Liver (tissue), 9 donors: ENCODE data around the gene KIF5A. TPM values are rescaled to one million over a fixed set of nuclear protein-coding genes. Genes with fewer than 3 reads are reported as not detected.

Source experiments
- DNase-seq: peaks from one replicate; pipeline ENCODE4 v3.0.0-alpha.2; 2017; ENCODE audit warnings: low spot score
- H3K27ac ChIP-seq, 2 donors: one replicate each; pipeline ENCODE4 v1.7.0; 2013; ENCODE audit warnings: inconsistent platforms in 2 of 2, low read length in 2 of 2, control low read depth in 1 of 2, low read depth in 1 of 2, mild to moderate bottlenecking in 1 of 2
- H3K27me3 ChIP-seq, 4 donors: one replicate each; pipeline versions ENCODE4 v1.6.1 to v1.7.0; 2013; ENCODE audit warnings: low read length in 3 of 4, inconsistent platforms in 1 of 4, mild to moderate bottlenecking in 1 of 4, moderate library complexity in 1 of 4; ENCODE audit not compliant: control insufficient read depth in 4 of 4, insufficient read depth in 4 of 4
- H3K36me3 ChIP-seq, 4 donors: one replicate each; pipeline versions ENCODE4 v1.6.1 to v1.7.0; 2013; ENCODE audit warnings: low read length in 3 of 4, mild to moderate bottlenecking in 3 of 4, low read depth in 1 of 4, moderate library complexity in 1 of 4; ENCODE audit not compliant: control insufficient read depth in 4 of 4, insufficient read depth in 3 of 4
- H3K4me1 ChIP-seq, 4 donors: one replicate each; pipeline versions ENCODE4 v1.6.1 to v1.7.0; 2013; ENCODE audit warnings: low read length in 3 of 4, mild to moderate bottlenecking in 3 of 4, moderate library complexity in 1 of 4; ENCODE audit not compliant: control insufficient read depth in 4 of 4, insufficient read depth in 4 of 4
- H3K4me3 ChIP-seq, 3 donors: one replicate each; pipeline versions ENCODE4 v1.6.1 to v1.7.0; 2013; ENCODE audit warnings: low read length in 3 of 3, control low read depth in 1 of 3, low read depth in 1 of 3, mild to moderate bottlenecking in 1 of 3
- H3K9ac ChIP-seq, 2 donors: one replicate each; pipeline ENCODE4 v1.7.0; 2013; ENCODE audit warnings: low read length in 2 of 2, mild to moderate bottlenecking in 2 of 2, moderate library complexity in 2 of 2, control low read depth in 1 of 2, low read depth in 1 of 2
- H3K9me3 ChIP-seq, 4 donors: one replicate each; pipeline versions ENCODE4 v1.6.1 to v1.7.0; 2013; ENCODE audit warnings: low read length in 3 of 4; ENCODE audit not compliant: control insufficient read depth in 4 of 4
- EGR1 ChIP-seq, 2 donors: IDR thresholded peaks; 2 replicates each; pipeline ENCODE4 v1.6.1; 2016 to 2018; ENCODE audit warnings: antibody characterized with exemption in 2 of 2, low read depth in 2 of 2
- FOXA1 ChIP-seq: IDR thresholded peaks from 2 replicates; pipeline ENCODE4 v1.6.1; 2016; ENCODE audit warnings: antibody characterized with exemption
- FOXA2 ChIP-seq: IDR thresholded peaks from 2 replicates; pipeline ENCODE4 v1.6.1; 2016; ENCODE audit warnings: antibody characterized with exemption
- GABPA ChIP-seq, 2 donors: IDR thresholded peaks in 1 of 2; conservative IDR thresholded peaks in 1 of 2; 2 replicates each; pipeline ENCODE4 v1.6.1; 2016; ENCODE audit warnings: antibody characterized with exemption in 2 of 2, mild to moderate bottlenecking in 1 of 2, moderate library complexity in 1 of 2
- HNF4A ChIP-seq, 2 donors: conservative IDR thresholded peaks; 2 replicates each; pipeline ENCODE4 v1.6.1; 2016; ENCODE audit warnings: antibody characterized with exemption in 2 of 2, mild to moderate bottlenecking in 2 of 2
- HNF4G ChIP-seq: IDR thresholded peaks from 2 replicates; pipeline ENCODE4 v1.6.1; 2016; ENCODE audit warnings: antibody characterized with exemption
- JUND ChIP-seq, 2 donors: IDR thresholded peaks; 2 replicates each; pipeline ENCODE4 v1.6.1; 2016; ENCODE audit warnings: antibody characterized with exemption in 2 of 2
- NR2F2 ChIP-seq: IDR thresholded peaks from 2 replicates; pipeline ENCODE4 v1.6.1; 2016; ENCODE audit warnings: antibody characterized with exemption
- RAD21 ChIP-seq, 2 donors: IDR thresholded peaks; 2 replicates each; pipeline ENCODE4 v1.6.1; 2016; ENCODE audit warnings: antibody characterized with exemption in 2 of 2, mild to moderate bottlenecking in 2 of 2
- SP1 ChIP-seq: IDR thresholded peaks from 2 replicates; pipeline ENCODE4 v1.6.1; 2018; ENCODE audit warnings: antibody characterized with exemption, mild to moderate bottlenecking
- TAF1 ChIP-seq: conservative IDR thresholded peaks from 2 replicates; pipeline ENCODE4 v1.6.1; 2016; ENCODE audit warnings: antibody characterized with exemption, mild to moderate bottlenecking
- YY1 ChIP-seq: IDR thresholded peaks from 2 replicates; pipeline ENCODE4 v1.6.1; 2016; ENCODE audit warnings: antibody characterized with exemption, mild to moderate bottlenecking
- WGBS: extraction: QIAGEN DNeasy Blood & Tissue Kit; methylation state at CpG from one replicate; pipeline ENCODE4 v1.1.7; 2013; 5-methylcytosine and 5-hydroxymethylcytosine counted together
- polyA plus RNA-seq, 2 donors: library from polyadenylated mRNA; stranded (reverse) in 1 of 2; unstranded in 1 of 2; fragments of 200-250 nt in 1 of 2; fragments of >200 nt in 1 of 2; fragmentation: Nextera tagmentation in 1 of 2; extraction: Ambion mirVana in 1 of 2; gene quantifications; one replicate each; pipeline versions ENCODE4 v1.2.1 to v1.2.3, GENCODE V29; 2013 to 2015
- total RNA-seq, 2 donors: library from RNA; depleted of rRNA; stranded (reverse); fragments of >200 nt; gene quantifications; one replicate each; pipeline ENCODE4 v1.2.3, GENCODE V29; 2014
- TF ChIP-seq, protein P1 (sequence below): IDR thresholded peaks from 2 replicates; pipeline ENCODE4 v1.6.1; 2016; ENCODE audit warnings: antibody characterized with exemption, mild to moderate bottlenecking
- TF ChIP-seq, protein P2 (sequence below): fragments of 150-350 bp; IDR thresholded peaks from 2 replicates; pipeline ENCODE4 v1.5.1; 2017; ENCODE audit warnings: improper control_type of control experiment, low read depth, low read length; ENCODE audit not compliant: missing input control
- TF ChIP-seq, protein P3 (sequence below): IDR thresholded peaks from 2 replicates; pipeline ENCODE4 v1.6.1; 2016; ENCODE audit warnings: antibody characterized with exemption
- TF ChIP-seq, protein P4 (sequence below): IDR thresholded peaks from 2 replicates; pipeline ENCODE4 v1.6.1; 2016; ENCODE audit warnings: antibody characterized with exemption
- TF ChIP-seq, protein P5 (sequence below): IDR thresholded peaks from 2 replicates; pipeline ENCODE4 v1.6.1; 2016; ENCODE audit warnings: antibody characterized with exemption
- donor health status: healthy.
- donor health status: healthy.
- donor health status: healthy.
- donor health status: healthy.
- donor health status: healthy.

Gene KIF5A
- total and polyA plus RNA-seq, 4 donors = 0.01 to 0.42 TPM; not detected in 2

DNA sequence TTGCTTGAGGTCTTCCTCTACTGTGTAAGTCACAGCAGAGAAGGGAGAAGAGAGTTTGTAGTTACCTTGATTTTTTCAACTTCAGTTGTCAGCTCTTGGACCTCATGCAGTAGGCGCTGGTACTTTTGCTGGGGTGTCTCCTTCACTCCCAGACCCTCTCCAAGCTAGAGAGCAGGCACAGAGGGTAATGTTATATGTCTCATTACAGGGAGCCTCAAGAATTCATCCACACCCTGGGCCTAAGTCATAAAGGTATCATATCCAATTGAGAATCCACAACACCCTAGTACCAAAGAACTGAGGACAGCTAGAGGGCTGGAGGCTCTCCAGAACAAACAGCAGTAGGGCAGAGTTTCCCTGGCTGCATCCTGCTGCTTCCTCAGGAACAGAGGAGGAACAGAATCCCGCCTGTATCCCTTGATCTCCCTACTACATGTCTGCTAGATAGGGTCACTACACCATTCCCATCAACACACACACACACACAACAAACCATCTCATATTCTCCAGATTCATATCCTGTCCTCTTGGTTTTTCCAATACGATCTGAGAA is 14.8 kb upstream of the KIF5A start:
- H3K36me3 ChIP-seq = peaks cover 7 to 47% (median 35%) of the 10 kb centered on the region in 4 donors
- H3K4me1 ChIP-seq = no peaks in the 10 kb centered on the region
- 88% methylated on average over 3 of the region's 3 CpGs for WGBS
- H3K4me3 ChIP-seq = no peak overlapping the region
- H3K9ac ChIP-seq = no peak overlapping the region
- TF ChIP-seq, protein P1, sequence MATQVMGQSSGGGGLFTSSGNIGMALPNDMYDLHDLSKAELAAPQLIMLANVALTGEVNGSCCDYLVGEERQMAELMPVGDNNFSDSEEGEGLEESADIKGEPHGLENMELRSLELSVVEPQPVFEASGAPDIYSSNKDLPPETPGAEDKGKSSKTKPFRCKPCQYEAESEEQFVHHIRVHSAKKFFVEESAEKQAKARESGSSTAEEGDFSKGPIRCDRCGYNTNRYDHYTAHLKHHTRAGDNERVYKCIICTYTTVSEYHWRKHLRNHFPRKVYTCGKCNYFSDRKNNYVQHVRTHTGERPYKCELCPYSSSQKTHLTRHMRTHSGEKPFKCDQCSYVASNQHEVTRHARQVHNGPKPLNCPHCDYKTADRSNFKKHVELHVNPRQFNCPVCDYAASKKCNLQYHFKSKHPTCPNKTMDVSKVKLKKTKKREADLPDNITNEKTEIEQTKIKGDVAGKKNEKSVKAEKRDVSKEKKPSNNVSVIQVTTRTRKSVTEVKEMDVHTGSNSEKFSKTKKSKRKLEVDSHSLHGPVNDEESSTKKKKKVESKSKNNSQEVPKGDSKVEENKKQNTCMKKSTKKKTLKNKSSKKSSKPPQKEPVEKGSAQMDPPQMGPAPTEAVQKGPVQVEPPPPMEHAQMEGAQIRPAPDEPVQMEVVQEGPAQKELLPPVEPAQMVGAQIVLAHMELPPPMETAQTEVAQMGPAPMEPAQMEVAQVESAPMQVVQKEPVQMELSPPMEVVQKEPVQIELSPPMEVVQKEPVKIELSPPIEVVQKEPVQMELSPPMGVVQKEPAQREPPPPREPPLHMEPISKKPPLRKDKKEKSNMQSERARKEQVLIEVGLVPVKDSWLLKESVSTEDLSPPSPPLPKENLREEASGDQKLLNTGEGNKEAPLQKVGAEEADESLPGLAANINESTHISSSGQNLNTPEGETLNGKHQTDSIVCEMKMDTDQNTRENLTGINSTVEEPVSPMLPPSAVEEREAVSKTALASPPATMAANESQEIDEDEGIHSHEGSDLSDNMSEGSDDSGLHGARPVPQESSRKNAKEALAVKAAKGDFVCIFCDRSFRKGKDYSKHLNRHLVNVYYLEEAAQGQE = no peak
- no peak for TF ChIP-seq JUND (IDR thresholded peaks at IDR 0.05)
- TF ChIP-seq GABPA (IDR thresholded peaks at IDR 0.05 in 1 of 2, conservative IDR thresholded peaks at IDR 0.05 in 1 of 2) = no peak
- TF ChIP-seq TAF1 = no peak
- TF ChIP-seq, protein P2, sequence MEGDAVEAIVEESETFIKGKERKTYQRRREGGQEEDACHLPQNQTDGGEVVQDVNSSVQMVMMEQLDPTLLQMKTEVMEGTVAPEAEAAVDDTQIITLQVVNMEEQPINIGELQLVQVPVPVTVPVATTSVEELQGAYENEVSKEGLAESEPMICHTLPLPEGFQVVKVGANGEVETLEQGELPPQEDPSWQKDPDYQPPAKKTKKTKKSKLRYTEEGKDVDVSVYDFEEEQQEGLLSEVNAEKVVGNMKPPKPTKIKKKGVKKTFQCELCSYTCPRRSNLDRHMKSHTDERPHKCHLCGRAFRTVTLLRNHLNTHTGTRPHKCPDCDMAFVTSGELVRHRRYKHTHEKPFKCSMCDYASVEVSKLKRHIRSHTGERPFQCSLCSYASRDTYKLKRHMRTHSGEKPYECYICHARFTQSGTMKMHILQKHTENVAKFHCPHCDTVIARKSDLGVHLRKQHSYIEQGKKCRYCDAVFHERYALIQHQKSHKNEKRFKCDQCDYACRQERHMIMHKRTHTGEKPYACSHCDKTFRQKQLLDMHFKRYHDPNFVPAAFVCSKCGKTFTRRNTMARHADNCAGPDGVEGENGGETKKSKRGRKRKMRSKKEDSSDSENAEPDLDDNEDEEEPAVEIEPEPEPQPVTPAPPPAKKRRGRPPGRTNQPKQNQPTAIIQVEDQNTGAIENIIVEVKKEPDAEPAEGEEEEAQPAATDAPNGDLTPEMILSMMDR = no peak
- TF ChIP-seq, protein P3, sequence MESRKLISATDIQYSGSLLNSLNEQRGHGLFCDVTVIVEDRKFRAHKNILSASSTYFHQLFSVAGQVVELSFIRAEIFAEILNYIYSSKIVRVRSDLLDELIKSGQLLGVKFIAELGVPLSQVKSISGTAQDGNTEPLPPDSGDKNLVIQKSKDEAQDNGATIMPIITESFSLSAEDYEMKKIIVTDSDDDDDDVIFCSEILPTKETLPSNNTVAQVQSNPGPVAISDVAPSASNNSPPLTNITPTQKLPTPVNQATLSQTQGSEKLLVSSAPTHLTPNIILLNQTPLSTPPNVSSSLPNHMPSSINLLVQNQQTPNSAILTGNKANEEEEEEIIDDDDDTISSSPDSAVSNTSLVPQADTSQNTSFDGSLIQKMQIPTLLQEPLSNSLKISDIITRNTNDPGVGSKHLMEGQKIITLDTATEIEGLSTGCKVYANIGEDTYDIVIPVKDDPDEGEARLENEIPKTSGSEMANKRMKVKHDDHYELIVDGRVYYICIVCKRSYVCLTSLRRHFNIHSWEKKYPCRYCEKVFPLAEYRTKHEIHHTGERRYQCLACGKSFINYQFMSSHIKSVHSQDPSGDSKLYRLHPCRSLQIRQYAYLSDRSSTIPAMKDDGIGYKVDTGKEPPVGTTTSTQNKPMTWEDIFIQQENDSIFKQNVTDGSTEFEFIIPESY = no peak
- no peak for TF ChIP-seq HNF4G
- no peak for TF ChIP-seq FOXA2
- TF ChIP-seq, protein P4, sequence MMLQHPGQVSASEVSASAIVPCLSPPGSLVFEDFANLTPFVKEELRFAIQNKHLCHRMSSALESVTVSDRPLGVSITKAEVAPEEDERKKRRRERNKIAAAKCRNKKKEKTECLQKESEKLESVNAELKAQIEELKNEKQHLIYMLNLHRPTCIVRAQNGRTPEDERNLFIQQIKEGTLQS = no peak
- TF ChIP-seq HNF4A (conservative IDR thresholded peaks at IDR 0.05) = no peak
- no peak for TF ChIP-seq SP1
- TF ChIP-seq NR2F2 = no peak
- TF ChIP-seq RAD21 (IDR thresholded peaks at IDR 0.05) = no peak
- TF ChIP-seq EGR1 (IDR thresholded peaks at IDR 0.05; ENCODE audit: low read depth in 2 of 2) = no peak
- no peak for TF ChIP-seq FOXA1
- TF ChIP-seq, protein P5, sequence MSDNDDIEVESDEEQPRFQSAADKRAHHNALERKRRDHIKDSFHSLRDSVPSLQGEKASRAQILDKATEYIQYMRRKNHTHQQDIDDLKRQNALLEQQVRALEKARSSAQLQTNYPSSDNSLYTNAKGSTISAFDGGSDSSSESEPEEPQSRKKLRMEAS = no peak
- TF ChIP-seq YY1 = no peak
- H3K9me3 ChIP-seq = no peaks in the 10 kb centered on the region
- no peaks in the 10 kb centered on the region for H3K27me3 ChIP-seq
- H3K27ac ChIP-seq = no peak overlapping the region
- DNase-seq = no peak
